Fibroblast of mammary gland (primary cell): Measurements from ENCODE around the gene LRP6.
"Not testable (repeated sequence)": the region's sequence is repeated elsewhere in the genome, so short reads cannot be mapped to it uniquely, and the experiment has no call there.

Experiments
- DNase-seq: peaks from one replicate; pipeline ENCODE4 v3.0.0-alpha.2; 2010; ENCODE audit warnings: low read depth
- H3K4me3 ChIP-seq: 2 replicates; pipeline ENCODE4 v1.5.1; 2011; ENCODE audit warnings: low read depth, mild to moderate bottlenecking, low read length, moderate library complexity; ENCODE audit not compliant: control insufficient read depth
- TF ChIP-seq, protein P1 (sequence below): conservative IDR thresholded peaks from 2 replicates; pipeline ENCODE4 v1.5.1; 2011; ENCODE audit warnings: low read depth, low read length, inconsistent platforms; ENCODE audit not compliant: control insufficient read depth, insufficient read depth

Gene LRP6

GRCh38 chr12:12265571-12266388 lies 1.1 kb downstream of the LRP6 start:
- peak overlapping the region; percentile 71 for H3K4me3 ChIP-seq
- TF ChIP-seq, protein P1, sequence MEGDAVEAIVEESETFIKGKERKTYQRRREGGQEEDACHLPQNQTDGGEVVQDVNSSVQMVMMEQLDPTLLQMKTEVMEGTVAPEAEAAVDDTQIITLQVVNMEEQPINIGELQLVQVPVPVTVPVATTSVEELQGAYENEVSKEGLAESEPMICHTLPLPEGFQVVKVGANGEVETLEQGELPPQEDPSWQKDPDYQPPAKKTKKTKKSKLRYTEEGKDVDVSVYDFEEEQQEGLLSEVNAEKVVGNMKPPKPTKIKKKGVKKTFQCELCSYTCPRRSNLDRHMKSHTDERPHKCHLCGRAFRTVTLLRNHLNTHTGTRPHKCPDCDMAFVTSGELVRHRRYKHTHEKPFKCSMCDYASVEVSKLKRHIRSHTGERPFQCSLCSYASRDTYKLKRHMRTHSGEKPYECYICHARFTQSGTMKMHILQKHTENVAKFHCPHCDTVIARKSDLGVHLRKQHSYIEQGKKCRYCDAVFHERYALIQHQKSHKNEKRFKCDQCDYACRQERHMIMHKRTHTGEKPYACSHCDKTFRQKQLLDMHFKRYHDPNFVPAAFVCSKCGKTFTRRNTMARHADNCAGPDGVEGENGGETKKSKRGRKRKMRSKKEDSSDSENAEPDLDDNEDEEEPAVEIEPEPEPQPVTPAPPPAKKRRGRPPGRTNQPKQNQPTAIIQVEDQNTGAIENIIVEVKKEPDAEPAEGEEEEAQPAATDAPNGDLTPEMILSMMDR, result no peak
- peak; percentile 40 for DNase-seq

DNA sequence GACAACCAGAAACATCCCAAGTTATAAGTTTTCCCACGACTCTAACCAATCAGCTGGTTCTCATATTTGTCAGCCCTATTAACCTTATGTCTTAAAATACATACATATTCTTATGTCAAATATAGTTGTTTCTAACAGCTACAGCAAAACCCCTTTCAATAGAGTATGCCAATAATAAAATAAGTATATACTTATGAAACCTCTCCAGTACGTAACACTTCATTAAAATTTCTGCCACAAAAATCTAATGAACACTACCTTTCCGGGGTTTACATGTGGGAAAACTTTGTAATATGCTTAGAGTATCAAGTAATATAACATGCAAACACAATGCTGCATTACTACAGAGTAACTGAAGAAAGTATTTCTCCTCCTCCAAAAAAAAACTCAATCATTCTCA lies 1.8 kb downstream of the LRP6 start:
- peak overlapping the region; percentile 71 for H3K4me3 ChIP-seq
- DNase-seq, result no peak
- TF ChIP-seq, protein P1, result no peak

GRCh38 chr12:12263909-12264308 lies 2.9 kb downstream of the LRP6 start:
- TF ChIP-seq, protein P1, result no peak
- H3K4me3 ChIP-seq, result no peak overlapping the region
- no peak for DNase-seq

- DNase-seq, H3K4me3 ChIP-seq: not testable (repeated sequence)
These were observed 10.5 kb downstream of the LRP6 start for GRCh38 chr12:12256291-12256757.

- TF ChIP-seq, protein P1, result no peak
- no peak for DNase-seq
These were observed 12.3 kb downstream of the LRP6 start for GRCh38 chr12:12254553-12254952.

DNA sequence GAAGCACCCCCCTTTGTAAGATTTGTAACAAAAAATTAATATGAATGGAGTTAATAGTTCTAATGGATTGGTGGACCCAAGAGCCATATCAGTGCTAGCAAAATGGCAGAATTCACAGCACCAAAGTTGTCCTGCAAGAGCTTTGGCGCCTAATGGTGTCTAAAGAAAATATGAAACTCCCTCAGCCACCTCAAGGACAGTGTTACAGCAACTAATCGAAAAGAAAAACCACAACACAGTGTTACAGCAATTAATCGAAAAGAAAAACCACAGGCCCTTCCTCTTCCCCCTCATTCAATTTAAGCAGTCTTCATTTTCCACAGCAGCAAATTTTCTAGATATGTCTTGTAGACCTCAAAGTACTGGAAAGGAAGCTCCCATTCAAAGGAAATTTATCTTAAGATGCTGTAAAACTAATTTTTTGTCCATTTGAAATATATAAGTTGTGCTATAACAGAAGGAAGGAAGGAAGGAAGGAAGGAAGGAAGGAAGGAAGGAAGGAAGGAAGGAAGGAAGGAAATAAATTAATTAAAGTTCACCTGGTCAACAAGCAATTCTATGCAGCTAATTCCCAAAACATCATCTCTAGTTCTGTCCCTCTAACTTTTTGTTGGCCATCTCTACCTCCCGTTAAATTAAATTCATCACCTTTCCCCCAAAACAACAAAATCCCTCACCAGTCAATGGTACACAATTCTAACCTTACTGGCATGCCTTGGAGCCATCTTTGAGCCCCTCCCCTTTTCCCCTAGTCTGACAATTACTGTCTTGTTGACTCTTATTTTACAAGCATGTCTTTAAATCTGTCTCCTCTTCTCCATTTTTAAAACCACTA lies 17.4 kb downstream of the LRP6 start:
- TF ChIP-seq, protein P1, result no peak
- H3K4me3 ChIP-seq, result no peak overlapping the region
- no peak for DNase-seq

More at GRCh38 chr12:12254553-12254952, 12.3 kb downstream of the LRP6 start:
- no peak overlapping the region for H3K4me3 ChIP-seq

DNA sequence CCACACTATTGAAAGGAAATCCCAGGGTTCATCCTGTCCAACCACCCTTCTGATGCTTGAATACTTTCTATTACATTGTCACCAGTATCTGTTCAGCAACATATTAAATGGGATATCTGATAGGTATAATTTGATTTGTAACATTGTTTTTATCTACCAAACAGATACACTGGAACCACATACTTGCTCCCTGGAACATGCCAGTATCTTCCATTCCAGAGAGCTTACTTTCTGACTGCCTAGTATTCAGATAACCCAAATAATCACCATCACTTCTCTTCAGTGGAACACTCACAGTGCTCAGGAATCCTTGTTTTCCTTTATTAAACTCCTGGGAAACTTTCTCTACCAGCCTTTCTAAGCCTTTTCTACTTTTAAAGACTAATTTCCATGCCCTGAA lies 19.3 kb downstream of the LRP6 start:
- TF ChIP-seq, protein P1, result no peak
- H3K4me3 ChIP-seq, result no peak overlapping the region
- DNase-seq, result no peak
